ENCODE results near the gene MAN1A1. TPM values are rescaled to one million over a fixed set of nuclear protein-coding genes. Genes with fewer than 3 reads are reported as not detected.
"Not testable (repeated sequence)": the region's sequence is repeated elsewhere in the genome, so short reads cannot be mapped to it uniquely, and the experiment has no call there.

Gene MAN1A1
- total RNA-seq, 1 donor from 2014 or later: 28.1 TPM

GRCh38 chr6:119310486-119311036 lies 39.0 kb downstream of the MAN1A1 start:
- intact Hi-C loops (cut with micrococcal nuclease): loop anchor here (5.0 to 10.0 kb wide), 3 partner anchors 376 to 656 kb away; partner anchors contain the start of genes CEP85L and MCM9

GRCh38 chr6:119308991-119309657 lies 40.4 kb downstream of the MAN1A1 start:
- intact Hi-C loops (cut with micrococcal nuclease): no loop called here

GRCh38 chr6:119308048-119308570 lies 41.5 kb downstream of the MAN1A1 start:
- intact Hi-C loops (cut with micrococcal nuclease): no loop called here

- intact Hi-C loops (cut with micrococcal nuclease): no loop called here
Measured at GRCh38 chr6:119307056-119307455, 42.5 kb downstream of the MAN1A1 start.

GRCh38 chr6:119306396-119306968 lies 43.1 kb downstream of the MAN1A1 start:
- intact Hi-C loops (cut with micrococcal nuclease): no loop called here

GRCh38 chr6:119303164-119303887 lies 46.2 kb downstream of the MAN1A1 start:
- intact Hi-C loops (cut with micrococcal nuclease): no loop called here

- intact Hi-C loops (cut with micrococcal nuclease): no loop called here
Measured at GRCh38 chr6:119301429-119301828, 48.1 kb downstream of the MAN1A1 start.

GRCh38 chr6:119299694-119300093 lies 49.9 kb downstream of the MAN1A1 start:
- intact Hi-C loops (cut with micrococcal nuclease): no loop called here

GRCh38 chr6:119297049-119297448 lies 52.5 kb downstream of the MAN1A1 start:
- intact Hi-C loops (cut with micrococcal nuclease): no loop called here

GRCh38 chr6:119296036-119297035 lies 53.2 kb downstream of the MAN1A1 start:
- intact Hi-C loops (cut with micrococcal nuclease): loop anchor here (1.0 kb wide), 1 partner anchor 9 kb away; no protein-coding TSS in a partner anchor

- intact Hi-C loops (cut with micrococcal nuclease): loop anchor here (1.0 kb wide), 2 partner anchors 19 to 55 kb away; no protein-coding TSS in a partner anchor
Measured at GRCh38 chr6:119294984-119295383, 54.6 kb downstream of the MAN1A1 start.

- intact Hi-C loops (cut with micrococcal nuclease): not testable (repeated sequence)
Measured at GRCh38 chr6:119291060-119291459, 58.5 kb downstream of the MAN1A1 start.

- intact Hi-C loops (cut with micrococcal nuclease): no loop called here
Measured at GRCh38 chr6:119290306-119290705, 59.3 kb downstream of the MAN1A1 start.

GRCh38 chr6:119289651-119290050 lies 59.9 kb downstream of the MAN1A1 start:
- intact Hi-C loops (cut with micrococcal nuclease): no loop called here

- intact Hi-C loops (cut with micrococcal nuclease): loop anchor here (2.0 kb wide), 1 partner anchor 63 kb away; the partner anchor contains the start of gene MAN1A1
Measured at GRCh38 chr6:119285908-119286625, 63.5 kb downstream of the MAN1A1 start.

- intact Hi-C loops (cut with micrococcal nuclease): loop anchor here (2.0 kb wide), 1 partner anchor 64 kb away; the partner anchor contains the start of gene MAN1A1
Measured at GRCh38 chr6:119284861-119285521, 64.6 kb downstream of the MAN1A1 start.

GRCh38 chr6:119283979-119284545 lies 65.5 kb downstream of the MAN1A1 start:
- intact Hi-C loops (cut with micrococcal nuclease): loop anchor here (2.0 kb wide), 1 partner anchor 65 kb away; the partner anchor contains the start of gene MAN1A1

- intact Hi-C loops (cut with micrococcal nuclease): no loop called here
Measured at GRCh38 chr6:119283214-119283613, 66.3 kb downstream of the MAN1A1 start.

GRCh38 chr6:119280668-119281067 lies 68.9 kb downstream of the MAN1A1 start:
- intact Hi-C loops (cut with micrococcal nuclease): no loop called here

Measured in T-helper 1 cell treated with Interleukin-12 subunit alpha and Interleukin-12 subunit beta and Interleukin-4 antibody, amounts not matched to agents 30 ng/mL and 1 ng/mL, for 36 hours (primary cell).